HEK293 (cell line): Measurements from ENCODE around the gene HIF1A.

Source experiments
- CTCF ChIA-PET: fragments of 350-600 bp; formaldehyde crosslinking; extraction: SDS; loops from one replicate; lab custom pipeline; 2021; ENCODE audit warnings: antibody characterized with exemption; lab: Yijun Ruan, JAX
- POLR2A ChIA-PET: fragments of 300-600 bp; formaldehyde crosslinking; extraction: SDS; loops from one replicate; lab custom pipeline; 2020; ENCODE audit warnings: antibody characterized with exemption, inconsistent platforms; lab: Yijun Ruan, JAX
- H3K27ac ChIP-seq: fragments of 200-500 bp; sonication (Bioruptor generic); 2 replicates; pipeline ENCODE4 v1.5.1; 2014; ENCODE audit warnings: low read depth, low read length, control low read depth, inconsistent platforms; ENCODE audit errors: extremely low read depth
- H3K36me3 ChIP-seq, 2 experiments: fragments of 200-500 bp in 1 of 2; sonication (Bioruptor generic) in 1 of 2; 1 replicate in 1 of 2; 2 replicates in 1 of 2; pipeline ENCODE4 v1.5.1; 2014 to 2017; ENCODE audit warnings: inconsistent platforms in 2 of 2, low read length in 2 of 2; ENCODE audit not compliant: control insufficient read depth in 2 of 2, insufficient read depth in 1 of 2
- H3K4me1 ChIP-seq: fragments of 200-500 bp; sonication (Bioruptor generic); 2 replicates; pipeline ENCODE4 v1.5.1; 2014; ENCODE audit warnings: mild to moderate bottlenecking, low read length, inconsistent platforms; ENCODE audit not compliant: control insufficient read depth, insufficient read depth
- H3K4me3 ChIP-seq: 2 replicates; pipeline ENCODE4 v1.5.1; 2011; ENCODE audit warnings: low read depth, mild to moderate bottlenecking, control low read depth, low read length, moderate library complexity
- H3K9me3 ChIP-seq: fragments of 200-500 bp; sonication (Bioruptor generic); 2 replicates; pipeline ENCODE4 v1.5.1; 2014; ENCODE audit warnings: low read depth, low read length, inconsistent platforms; ENCODE audit not compliant: control insufficient read depth, insufficient read depth
- ATF2 ChIP-seq: fragments of 450-650 bp; formaldehyde crosslinking; IDR thresholded peaks from 2 replicates; pipeline ENCODE4 v1.5.1; 2016; ENCODE audit warnings: missing biosample characterization, missing genetic modification characterization, low read depth
- GFI1B ChIP-seq: fragments of 450-650 bp; formaldehyde crosslinking; IDR thresholded peaks from 2 replicates; pipeline ENCODE4 v1.5.1; 2016; ENCODE audit warnings: missing biosample characterization, missing genetic modification characterization
- GLIS2 ChIP-seq: fragments of 450-650 bp; formaldehyde crosslinking; IDR thresholded peaks from 2 replicates; pipeline ENCODE4 v1.5.1; 2016; ENCODE audit warnings: missing biosample characterization, missing genetic modification characterization
- KLF10 ChIP-seq: fragments of 450-650 bp; IDR thresholded peaks from 2 replicates; pipeline ENCODE4 v1.5.1; 2018; ENCODE audit warnings: missing biosample characterization, mild to moderate bottlenecking, missing genetic modification characterization
- MZF1 ChIP-seq: fragments of 450-650 bp; formaldehyde crosslinking; IDR thresholded peaks from 2 replicates; pipeline ENCODE4 v1.5.1; 2017; ENCODE audit warnings: missing biosample characterization, missing genetic modification characterization, borderline replicate concordance
- OSR2 ChIP-seq: fragments of 450-650 bp; formaldehyde crosslinking; IDR thresholded peaks from 2 replicates; pipeline ENCODE4 v1.5.1; 2016; ENCODE audit warnings: missing biosample characterization, missing genetic modification characterization
- TCF7L2 ChIP-seq: IDR thresholded peaks from 2 replicates; pipeline ENCODE4 v1.6.1; 2011; ENCODE audit warnings: low read depth, mild to moderate bottlenecking, inconsistent platforms, low read length, moderate library complexity, borderline replicate concordance
- ZBTB11 ChIP-seq: fragments of 450-650 bp; formaldehyde crosslinking; conservative IDR thresholded peaks from 2 replicates; pipeline ENCODE4 v1.5.1; 2016; ENCODE audit warnings: low read depth, missing biosample characterization, missing genetic modification characterization
- ZBTB8A ChIP-seq: fragments of 450-650 bp; formaldehyde crosslinking; IDR thresholded peaks from 2 replicates; pipeline ENCODE4 v1.5.1; 2016; ENCODE audit warnings: missing biosample characterization, missing genetic modification characterization
- ZNF18 ChIP-seq: fragments of 450-650 bp; formaldehyde crosslinking; IDR thresholded peaks from 2 replicates; pipeline ENCODE4 v1.5.1; 2016; ENCODE audit warnings: missing biosample characterization, missing genetic modification characterization
- ZNF366 ChIP-seq: fragments of 450-650 bp; formaldehyde crosslinking; conservative IDR thresholded peaks from 2 replicates; pipeline ENCODE4 v1.5.1; 2016; ENCODE audit warnings: missing biosample characterization, missing genetic modification characterization
- ZNF513 ChIP-seq: fragments of 450-650 bp; IDR thresholded peaks from 2 replicates; pipeline ENCODE4 v1.5.1; 2018; ENCODE audit warnings: missing biosample characterization, missing genetic modification characterization
- ZNF623 ChIP-seq: fragments of 450-650 bp; formaldehyde crosslinking; IDR thresholded peaks from 2 replicates; pipeline ENCODE4 v1.5.1; 2016; ENCODE audit warnings: missing biosample characterization, missing genetic modification characterization
- ZNF677 ChIP-seq: fragments of 450-650 bp; IDR thresholded peaks from 2 replicates; pipeline ENCODE4 v1.5.0; 2018; ENCODE audit warnings: missing biosample characterization, mild to moderate bottlenecking, missing genetic modification characterization, moderate library complexity
- ZNF747 ChIP-seq: fragments of 450-650 bp; formaldehyde crosslinking; IDR thresholded peaks from 2 replicates; pipeline ENCODE4 v1.5.1; 2016; ENCODE audit warnings: missing biosample characterization, missing genetic modification characterization

HIF1A gene

GRCh38 chr14:61691495-61691894 is 3.8 kb upstream of the HIF1A start:
- H3K4me1 ChIP-seq, result peaks cover 9% of the 10 kb centered on the region; the same call in 1 of the 2 replicates
- no peak overlapping the region for H3K4me3 ChIP-seq
- ChIA-PET POLR2A (interaction anchor here (1.2 kb wide), 1 partner anchor 11 kb away, joined by 3 read pairs; no protein-coding TSS in a partner anchor), CTCF (interaction anchor here (0.7 to 1.1 kb wide), 2 partner anchors 216 to 230 kb away, joined by 3 read pairs; no protein-coding TSS in a partner anchor)
- H3K27ac ChIP-seq, result no peak overlapping the region
- H3K36me3 ChIP-seq, result no peaks in the 10 kb centered on the region
- no peaks in the 10 kb centered on the region for H3K9me3 ChIP-seq
- TF ChIP-seq OSR2 (tag by site-specific recombination) (peak; percentile 49), GFI1B (no peak)
- TF ChIP-seq, all 188 proteins: peak for 1

- no peak overlapping the region for H3K4me3 ChIP-seq
- H3K36me3 ChIP-seq, result no peaks in the 10 kb centered on the region
- H3K27ac ChIP-seq, result no peak overlapping the region
- CTCF ChIA-PET, result interaction anchor here (0.6 kb wide), 1 partner anchor 22 kb away, joined by 3 read pairs; no protein-coding TSS in a partner anchor
- TF ChIP-seq ZNF677 (tag by site-specific recombination) (no peak), ATF2 (no peak), ZBTB11 (no peak), ZBTB8A (tag by site-specific recombination) (no peak), MZF1 (tag by site-specific recombination) (no peak), ZNF747 (no peak), ZNF513 (no peak), TCF7L2 (no peak), ZNF623 (tag by site-specific recombination) (no peak), ZNF366 (tag by site-specific recombination) (no peak), ZNF18 (no peak), KLF10 (no peak), GLIS2 (tag by site-specific recombination) (no peak)
- TF ChIP-seq, all 188 proteins: peak for 0
- POLR2A ChIA-PET, result no interaction called here
- Histone ChIP-seq H3K4me1 (peaks cover 12% of the 10 kb centered on the region; the same call in 1 of the 2 replicates), H3K9me3 (no peaks in the 10 kb centered on the region)
These were observed 1.3 kb upstream of the HIF1A start for GRCh38 chr14:61694039-61694438.
